Inferior parietal cortex (tissue), 1 donor: ENCODE results near the gene CCDC197.

ENCODE experiments used
- DNase-seq: peaks from one replicate; pipeline ENCODE4 v3.0.0-alpha.2; 2016; ENCODE audit errors: extremely low spot score

CCDC197 gene

GRCh38 chr14:94043111-94043755 is 46.1 kb downstream of the CCDC197 start:
- DNase-seq, result no peak

DNA sequence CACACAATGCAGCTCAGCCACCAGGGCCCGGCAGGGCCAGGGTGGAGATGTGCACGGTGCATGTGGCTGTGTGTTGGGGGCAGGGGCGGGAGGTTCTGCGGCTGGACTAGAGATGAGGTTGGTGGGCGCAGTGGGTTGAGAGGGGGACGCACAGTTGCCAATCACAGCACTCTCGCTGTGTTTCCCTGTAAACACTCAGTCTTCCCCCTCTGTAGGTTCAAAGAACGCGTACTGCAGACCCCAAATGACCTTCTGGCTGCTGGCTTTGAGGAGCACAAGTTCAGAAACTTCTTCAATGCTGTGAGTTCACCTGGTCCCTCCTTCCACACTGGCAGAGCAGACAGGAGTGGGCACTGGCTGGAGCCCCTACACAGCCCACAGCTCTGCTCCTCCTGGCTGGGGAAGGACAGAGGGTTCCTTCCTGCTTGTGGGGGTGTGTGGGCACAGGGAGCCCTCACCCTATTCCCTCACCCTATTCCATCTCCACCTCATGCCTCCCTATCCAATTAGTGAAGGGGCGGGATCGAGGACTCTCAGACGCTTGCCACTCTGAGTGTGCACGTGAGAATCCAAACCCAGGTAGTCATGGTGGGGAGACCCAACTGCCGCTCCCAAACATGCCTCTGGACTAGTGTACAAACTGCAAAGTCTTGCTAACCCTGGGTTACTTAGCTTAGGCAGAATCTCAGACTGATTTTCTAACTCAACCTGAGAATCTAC is 46.8 kb downstream of the CCDC197 start:
- no peak for DNase-seq

- DNase-seq, result no peak
These were observed 47.5 kb downstream of the CCDC197 start for GRCh38 chr14:94044476-94045091.

GRCh38 chr14:94045101-94045500 is 48.0 kb downstream of the CCDC197 start:
- no peak for DNase-seq

DNA sequence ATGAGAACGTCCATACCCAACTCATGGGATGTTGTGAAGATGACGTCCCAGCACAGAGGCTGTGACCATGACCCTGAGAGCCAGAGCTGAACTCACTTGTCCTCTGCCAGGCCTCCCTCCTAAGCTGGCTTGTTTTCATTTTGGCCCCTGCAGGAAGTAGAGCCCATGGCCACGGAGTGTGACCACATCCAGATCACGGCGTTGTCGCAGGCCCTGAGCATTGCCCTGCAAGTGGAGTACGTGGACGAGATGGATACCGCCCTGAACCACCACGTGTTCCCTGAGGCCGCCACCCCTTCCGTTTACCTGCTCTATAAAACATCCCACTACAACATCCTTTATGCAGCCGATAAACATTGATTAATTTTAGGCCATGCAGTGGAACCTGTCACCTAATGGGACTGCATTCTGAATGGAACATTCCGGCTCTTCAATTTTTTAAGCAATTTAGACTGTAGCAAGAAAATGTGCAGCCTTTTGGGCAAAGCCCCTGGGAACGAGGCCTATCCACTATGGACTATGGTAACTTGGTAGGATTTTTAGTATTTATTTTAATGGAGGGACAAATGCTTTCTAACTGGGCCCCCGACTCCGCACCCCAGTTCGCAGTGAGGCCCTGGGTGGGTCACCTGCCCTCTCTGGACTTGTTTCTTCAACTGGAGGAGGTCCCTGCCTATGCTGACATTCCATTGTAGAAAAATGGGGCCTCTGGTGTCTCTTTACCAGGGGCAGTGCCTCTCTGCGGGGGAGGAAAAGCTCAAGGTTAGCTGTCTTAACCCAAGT is 48.7 kb downstream of the CCDC197 start:
- no peak for DNase-seq

DNA sequence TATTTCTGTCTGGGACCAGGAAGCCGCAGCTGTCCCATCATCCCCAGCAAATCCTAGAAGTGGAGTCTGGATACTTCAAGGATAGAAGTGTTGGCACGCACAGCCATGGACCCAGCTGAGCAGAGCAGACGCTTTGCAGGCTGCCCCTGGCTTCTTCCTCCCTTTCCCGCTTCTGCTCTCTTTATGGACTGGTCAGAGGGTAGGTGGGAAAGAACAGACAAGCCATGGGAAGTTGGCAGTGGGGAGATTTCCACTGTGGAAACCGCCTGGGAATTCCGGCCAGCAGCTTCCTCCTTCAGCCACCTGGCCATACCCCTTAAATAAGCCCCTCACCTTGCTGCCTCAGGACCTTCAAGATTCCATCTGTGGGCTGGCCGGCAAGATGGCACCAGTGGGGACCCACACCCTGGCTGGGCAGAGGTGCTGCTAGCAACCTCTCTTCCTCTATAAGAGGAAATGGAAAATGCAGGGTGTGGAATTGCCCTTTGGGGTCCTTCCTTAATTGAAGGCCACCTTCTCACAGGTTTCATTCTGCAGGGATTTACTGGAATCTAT is 49.7 kb downstream of the CCDC197 start:
- DNase-seq, result no peak

GRCh38 chr14:94047581-94047980 is 50.5 kb downstream of the CCDC197 start:
- no peak for DNase-seq

GRCh38 chr14:94048691-94049624 is 51.9 kb downstream of the CCDC197 start:
- DNase-seq, result no peak

DNA sequence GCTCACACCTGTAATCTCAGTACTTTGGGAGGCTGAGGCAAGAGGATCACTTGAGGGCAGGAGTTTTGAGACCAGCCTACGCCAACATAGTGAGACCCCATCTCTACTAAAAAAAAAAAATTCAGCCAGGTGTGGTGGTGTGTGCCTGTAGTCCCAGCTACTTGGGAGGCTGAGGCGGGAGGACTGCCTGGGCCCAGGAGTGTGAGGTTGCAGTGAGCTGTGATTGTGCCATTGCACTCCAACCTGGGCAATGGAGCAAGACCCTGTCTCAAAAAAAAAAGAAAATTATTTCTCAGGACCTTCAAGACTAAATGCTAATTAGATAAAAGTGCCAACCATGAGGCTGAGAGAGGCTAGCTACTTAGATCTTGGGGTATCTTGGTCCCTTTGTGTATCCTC is 52.5 kb downstream of the CCDC197 start:
- DNase-seq, result no peak

DNA sequence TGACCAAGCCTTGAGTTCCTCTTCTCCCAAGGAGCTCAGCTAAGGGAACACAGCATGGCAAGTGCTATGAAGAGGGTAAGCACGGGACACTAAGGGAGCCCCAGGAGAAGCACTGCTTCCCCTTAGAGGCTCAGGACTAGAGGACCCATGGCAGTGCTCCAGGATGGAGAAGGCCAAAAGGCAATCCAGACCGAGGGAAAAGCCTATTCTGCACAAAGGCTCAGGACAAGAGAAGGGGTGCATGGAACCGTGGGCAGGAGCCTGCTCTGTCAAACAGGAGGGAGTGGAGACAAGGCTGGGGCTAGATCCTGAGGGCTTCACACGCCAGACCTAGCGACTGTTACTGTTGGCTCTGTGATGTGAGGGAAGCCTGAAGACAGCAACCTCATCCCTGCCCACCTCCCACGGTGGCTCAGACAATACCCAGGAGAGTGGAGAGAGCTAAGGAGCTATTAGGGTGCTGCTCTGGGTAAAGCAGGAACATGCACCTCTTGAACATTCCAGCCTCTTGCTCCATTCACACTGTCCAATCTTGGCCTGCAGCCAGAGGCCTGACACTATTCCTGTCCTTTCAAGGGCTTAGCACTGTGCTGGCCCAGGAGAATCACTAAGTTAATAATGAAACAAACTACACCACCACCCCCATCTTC is 53.3 kb downstream of the CCDC197 start:
- no peak for DNase-seq

- DNase-seq, result peak; percentile 72
These were observed 54.0 kb downstream of the CCDC197 start for GRCh38 chr14:94051115-94051514.

GRCh38 chr14:94051779-94052178 is 54.7 kb downstream of the CCDC197 start:
- DNase-seq, result no peak

DNA sequence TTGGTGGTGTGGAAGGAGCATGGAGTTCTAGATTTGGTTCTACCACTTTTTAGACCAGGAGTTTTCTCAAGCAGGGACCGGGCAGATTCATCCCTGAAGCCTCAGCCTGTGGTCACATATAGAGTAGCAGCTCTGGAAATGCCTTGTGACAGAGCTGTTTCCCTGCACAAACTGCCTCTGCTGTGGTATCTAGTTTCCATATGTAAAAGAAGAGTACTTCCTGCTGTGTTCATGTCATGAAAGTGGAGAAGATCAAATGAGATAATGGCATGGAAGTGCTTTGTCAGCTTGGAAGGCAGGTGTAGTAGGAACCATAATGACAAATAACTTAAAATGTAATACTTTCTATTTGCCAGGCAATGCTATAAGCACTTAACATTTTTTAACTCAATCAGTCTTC is 55.1 kb downstream of the CCDC197 start:
- DNase-seq, result no peak

DNA sequence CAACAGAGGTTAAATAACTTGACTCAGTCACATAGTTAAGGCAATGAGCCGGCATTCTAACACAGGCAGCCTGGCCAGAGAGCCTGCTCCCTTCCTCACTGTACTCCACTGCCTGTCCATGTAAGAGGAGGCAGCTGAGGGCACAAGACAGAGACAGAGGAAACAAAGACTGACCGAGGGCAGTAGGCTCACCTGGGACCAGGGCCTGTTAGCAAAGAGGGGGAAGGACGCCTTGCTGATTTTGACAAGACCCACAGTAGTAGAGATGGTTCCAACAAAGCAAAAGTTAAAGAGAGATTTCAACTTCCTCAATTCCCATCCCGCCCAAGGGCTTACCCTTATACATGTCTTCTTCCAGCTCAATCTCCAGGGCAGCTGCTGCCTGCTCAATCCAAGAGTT is 55.6 kb downstream of the CCDC197 start:
- DNase-seq, result no peak

- DNase-seq, result no peak
These were observed 57.3 kb downstream of the CCDC197 start for GRCh38 chr14:94054401-94054800.

- no peak for DNase-seq
These were observed 57.8 kb downstream of the CCDC197 start for GRCh38 chr14:94054936-94055335.

DNA sequence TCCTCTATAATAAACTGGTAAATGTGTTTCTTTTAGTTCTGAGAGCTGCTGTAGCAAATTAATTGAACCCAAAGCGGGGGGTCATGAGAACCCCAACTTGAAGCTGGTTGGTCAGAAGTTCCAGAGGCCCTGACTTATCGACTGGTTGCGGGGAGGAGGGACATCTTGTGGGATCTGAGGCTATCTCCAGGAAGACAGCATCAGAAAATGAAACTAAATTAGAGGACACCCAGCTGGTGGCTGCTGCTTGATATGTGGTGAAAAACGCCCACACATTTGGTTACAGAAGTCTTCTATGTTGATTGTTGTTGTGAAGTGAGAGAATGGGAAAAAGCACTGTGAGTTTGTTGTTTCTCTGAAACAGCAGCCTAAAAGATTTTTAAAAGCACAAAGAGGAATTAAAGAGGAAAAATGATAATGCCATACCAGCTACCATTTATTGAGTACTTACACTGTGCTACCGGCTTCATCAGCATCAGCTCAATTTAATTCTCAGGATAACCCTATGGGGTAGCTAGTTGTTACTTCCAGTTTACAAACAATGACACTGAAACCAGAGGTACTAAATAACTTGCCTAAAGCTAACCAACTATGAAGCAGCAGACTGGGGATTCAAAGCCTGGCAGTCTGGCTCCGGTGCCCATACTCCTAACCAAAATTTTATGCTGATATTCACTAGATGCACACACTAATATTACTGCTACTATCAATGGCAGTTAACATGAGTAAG is 59.6 kb downstream of the CCDC197 start:
- DNase-seq, result no peak

- no peak for DNase-seq
These were observed 61.1 kb downstream of the CCDC197 start for GRCh38 chr14:94058128-94058673.
